Osteocyte (in vitro differentiated cells): ENCODE measurements around the gene EVC2. TPM values are rescaled to one million over a fixed set of nuclear protein-coding genes. Genes with fewer than 3 reads are reported as not detected.
A peak's percentile ranks its signal among the peaks of the same experiment; 100 is the strongest.

Experiments used
- DNase-seq: peaks from one replicate; pipeline ENCODE4 v3.0.0; 2021; ENCODE audit warnings: mixed read lengths; ENCODE audit not compliant: unreplicated experiment; ENCODE audit errors: extremely low spot score
- H3K27ac Mint-ChIP-seq: one replicate; pipeline ENCODE4 v1.8.0; 2021; ENCODE audit warnings: mild to moderate bottlenecking, mixed read lengths; ENCODE audit not compliant: unreplicated experiment
- H3K27me3 Mint-ChIP-seq: one replicate; pipeline ENCODE4 v1.8.0; 2021; ENCODE audit warnings: mixed read lengths; ENCODE audit not compliant: unreplicated experiment
- H3K36me3 Mint-ChIP-seq: one replicate; pipeline ENCODE4 v1.8.0; 2021; ENCODE audit warnings: mixed read lengths; ENCODE audit not compliant: unreplicated experiment
- H3K4me1 Mint-ChIP-seq: one replicate; pipeline ENCODE4 v1.8.0; 2021; ENCODE audit warnings: mixed read lengths; ENCODE audit not compliant: unreplicated experiment
- H3K4me3 Mint-ChIP-seq: one replicate; pipeline ENCODE4 v1.8.0; 2021; ENCODE audit warnings: mild to moderate bottlenecking, moderate library complexity, mixed read lengths; ENCODE audit not compliant: unreplicated experiment
- H3K9me3 Mint-ChIP-seq: one replicate; pipeline ENCODE4 v1.8.0; 2021; ENCODE audit warnings: mixed read lengths; ENCODE audit not compliant: unreplicated experiment
- CTCF ChIP-seq: fragments of 200-600 bp; sonication (generic); IDR thresholded peaks from 2 replicates; pipeline ENCODE4 v1.5.0; 2021; ENCODE audit warnings: antibody characterized with exemption, mild to moderate bottlenecking, moderate library complexity
- total RNA-seq: library from RNA; stranded (reverse); gene quantifications from 2 replicates; pipeline ENCODE4 v1.2.1, GENCODE V29; 2021

EVC2 gene
- total RNA-seq, 1 donor from 2014 or later = 3.1 TPM

GRCh38 chr4:5626913-5627312 lies 81.4 kb downstream of the EVC2 start:
- DNase-seq = no peak
- H3K27me3 Mint-ChIP-seq = no peaks in the 10 kb centered on the region
- H3K4me3 Mint-ChIP-seq = no peak overlapping the region
- H3K4me1 Mint-ChIP-seq = no peaks in the 10 kb centered on the region
- no peak for TF ChIP-seq CTCF
- H3K27ac Mint-ChIP-seq = no peak overlapping the region
- H3K36me3 Mint-ChIP-seq = peaks cover 14% of the 10 kb centered on the region
- no peaks in the 10 kb centered on the region for H3K9me3 Mint-ChIP-seq

- no peak for TF ChIP-seq CTCF
- Mint-ChIP-seq H3K9me3 (no peaks in the 10 kb centered on the region), H3K36me3 (peaks cover 11% of the 10 kb centered on the region), H3K4me1 (no peaks in the 10 kb centered on the region), H3K4me3 (no peak overlapping the region), H3K27ac (no peak overlapping the region), H3K27me3 (no peaks in the 10 kb centered on the region)
- DNase-seq = no peak
Measured at GRCh38 chr4:5622596-5622995, 85.8 kb downstream of the EVC2 start.

- no peak for TF ChIP-seq CTCF
- no peak for DNase-seq
- Mint-ChIP-seq H3K27ac (no peak overlapping the region), H3K36me3 (peaks cover 14% of the 10 kb centered on the region), H3K9me3 (no peaks in the 10 kb centered on the region), H3K27me3 (no peaks in the 10 kb centered on the region), H3K4me3 (no peak overlapping the region), H3K4me1 (no peaks in the 10 kb centered on the region)
Measured at GRCh38 chr4:5619913-5620625, 88.3 kb downstream of the EVC2 start.

- Mint-ChIP-seq H3K9me3 (no peaks in the 10 kb centered on the region), H3K36me3 (peaks cover 15% of the 10 kb centered on the region), H3K27ac (no peak overlapping the region), H3K27me3 (no peaks in the 10 kb centered on the region), H3K4me3 (no peak overlapping the region), H3K4me1 (no peaks in the 10 kb centered on the region)
- DNase-seq = peak; percentile 75
- no peak for TF ChIP-seq CTCF
Measured at GRCh38 chr4:5618051-5618960, 90.1 kb downstream of the EVC2 start.

GRCh38 chr4:5616331-5616950 lies 91.9 kb downstream of the EVC2 start:
- Mint-ChIP-seq H3K4me3 (no peak overlapping the region), H3K27ac (no peak overlapping the region), H3K27me3 (no peaks in the 10 kb centered on the region), H3K9me3 (no peaks in the 10 kb centered on the region), H3K4me1 (peaks cover 3% of the 10 kb centered on the region), H3K36me3 (peaks cover 15% of the 10 kb centered on the region)
- no peak for TF ChIP-seq CTCF
- peak; percentile 66 for DNase-seq
